IMR-90 (cell line): ENCODE results near the gene GRAMD1B. TPM values are rescaled to one million over a fixed set of nuclear protein-coding genes. Genes with fewer than 3 reads are reported as not detected.

ENCODE experiments used
- ATAC-seq: fragments of 200-7000 bp; cut with Tn5 transposase; 2 replicates; pipeline ENCODE4 v1.9.1; 2020; ENCODE audit warnings: low read depth, mild to moderate bottlenecking, moderate library complexity
- BruUV-seq: library from RNA; stranded (reverse); fragments of 400-500 nt; replicated peaks from 2 replicates; lab custom pipeline; 2021; lab: Mats Ljungman, UMichigan
- CTCF ChIA-PET: fragments of 300-600 bp; formaldehyde crosslinking; extraction: SDS; loops from one replicate; lab custom pipeline; 2021; ENCODE audit warnings: antibody characterized with exemption; lab: Yijun Ruan, JAX
- POLR2A ChIA-PET: fragments of 300-600 bp; sonication (Branson Sonifier 250); formaldehyde crosslinking; loops from one replicate; lab custom pipeline; 2022; ENCODE audit warnings: antibody characterized with exemption; ENCODE audit not compliant: unreplicated experiment; lab: Charles Lee
- DNase-seq: peaks from one replicate; pipeline ENCODE4 v3.0.0; 2013
- H2AFZ ChIP-seq: replicated peaks from 2 replicates; pipeline ENCODE3; 2013; ENCODE audit warnings: low read length, mild to moderate bottlenecking; ENCODE audit not compliant: poor library complexity
- H2AK5ac ChIP-seq: 2 replicates; pipeline ENCODE4 v1.6.1; 2013; ENCODE audit warnings: low read depth, low read length, inconsistent platforms
- H2AK9ac ChIP-seq: replicated peaks from 2 replicates; pipeline ENCODE3; 2013; ENCODE audit warnings: mild to moderate bottlenecking, low read depth, low read length, moderate library complexity; ENCODE audit not compliant: poor library complexity
- H2BK120ac ChIP-seq: 2 replicates; pipeline ENCODE4 v1.6.1; 2013; ENCODE audit warnings: low read depth, low read length, inconsistent platforms
- H2BK15ac ChIP-seq: 3 replicates; pipeline ENCODE4 v1.6.1; 2013; ENCODE audit warnings: low read depth, low read length, inconsistent platforms
- H2BK20ac ChIP-seq: 2 replicates; pipeline ENCODE4 v1.6.1; 2013; ENCODE audit warnings: low read depth, mild to moderate bottlenecking, inconsistent platforms, low read length, moderate library complexity
- H2BK5ac ChIP-seq: 2 replicates; pipeline ENCODE4 v1.6.1; 2013; ENCODE audit warnings: mild to moderate bottlenecking, low read depth, low read length, inconsistent platforms; ENCODE audit not compliant: poor library complexity, severe bottlenecking
- H3K14ac ChIP-seq: replicated peaks from 2 replicates; pipeline ENCODE4 v1.6.1; 2013; ENCODE audit warnings: low read depth, low read length, inconsistent platforms
- H3K18ac ChIP-seq: 2 replicates; pipeline ENCODE4 v1.6.1; 2013; ENCODE audit warnings: low read depth, low read length, control low read depth
- H3K23ac ChIP-seq: 2 replicates; pipeline ENCODE4 v1.6.1; 2013; ENCODE audit warnings: low read depth, low read length, inconsistent platforms
- H3K27ac ChIP-seq: 2 replicates; pipeline ENCODE4 v1.5.1; 2013; ENCODE audit warnings: mild to moderate bottlenecking, control low read depth, low read length; ENCODE audit not compliant: insufficient read depth
- H3K27me3 ChIP-seq: 2 replicates; pipeline ENCODE4 v1.6.1; 2013; ENCODE audit warnings: low read length; ENCODE audit not compliant: control insufficient read depth, insufficient read depth
- H3K36me3 ChIP-seq: 2 replicates; pipeline ENCODE4 v1.6.1; 2013; ENCODE audit warnings: low read length, mixed read lengths; ENCODE audit not compliant: control insufficient read depth, insufficient read depth
- H3K4ac ChIP-seq: 2 replicates; pipeline ENCODE4 v1.6.1; 2013; ENCODE audit warnings: low read depth, low read length, inconsistent platforms
- H3K4me1 ChIP-seq: 2 replicates; pipeline ENCODE4 v1.6.1; 2013; ENCODE audit warnings: low read length, mixed read lengths; ENCODE audit not compliant: control insufficient read depth, insufficient read depth
- H3K4me2 ChIP-seq: 2 replicates; pipeline ENCODE4 v1.6.1; 2013; ENCODE audit warnings: low read depth, mild to moderate bottlenecking, control low read depth, low read length, moderate library complexity
- H3K4me3 ChIP-seq: 2 replicates; pipeline ENCODE4 v1.5.1; 2013; ENCODE audit warnings: low read depth, mild to moderate bottlenecking, control low read depth, low read length, moderate library complexity; ENCODE audit not compliant: insufficient read depth
- H3K56ac ChIP-seq: 2 replicates; pipeline ENCODE4 v1.6.1; 2013; ENCODE audit warnings: low read length, inconsistent platforms; ENCODE audit not compliant: insufficient read depth; ENCODE audit errors: extremely low read depth
- H3K79me1 ChIP-seq, 2 experiments: 2 replicates each; pipeline ENCODE4 v1.6.1; 2013; ENCODE audit warnings: low read length in 2 of 2, inconsistent platforms in 1 of 2, low read depth in 1 of 2
- H3K9ac ChIP-seq: 2 replicates; pipeline ENCODE4 v1.6.1; 2013; ENCODE audit warnings: low read depth, low read length, control low read depth
- H3K9me1 ChIP-seq: 2 replicates; pipeline ENCODE4 v1.6.1; 2013; ENCODE audit warnings: low read length, inconsistent platforms; ENCODE audit not compliant: insufficient read depth
- H3K9me3 ChIP-seq: 2 replicates; pipeline ENCODE4 v1.6.1; 2013; ENCODE audit warnings: low read length; ENCODE audit not compliant: control insufficient read depth, insufficient read depth
- H4K20me1 ChIP-seq: 2 replicates; pipeline ENCODE4 v1.6.1; 2013; ENCODE audit warnings: low read length, inconsistent platforms; ENCODE audit not compliant: insufficient read depth
- H4K5ac ChIP-seq: 2 replicates; pipeline ENCODE4 v1.6.1; 2013; ENCODE audit warnings: mild to moderate bottlenecking, low read depth, low read length, control low read depth
- H4K8ac ChIP-seq, 2 experiments: 2 replicates each; pipeline ENCODE4 v1.6.1; 2013; ENCODE audit warnings: low read depth in 2 of 2, low read length in 2 of 2, control low read depth in 1 of 2, inconsistent platforms in 1 of 2
- H4K91ac ChIP-seq: 2 replicates; pipeline ENCODE4 v1.6.1; 2013; ENCODE audit warnings: low read depth, low read length, inconsistent platforms; ENCODE audit not compliant: insufficient read depth
- BHLHE40 ChIP-seq: fragments of 150-350 bp; IDR thresholded peaks from 2 replicates; pipeline ENCODE4 v1.6.1; 2016; ENCODE audit warnings: mild to moderate bottlenecking, low read depth, low read length
- CEBPB ChIP-seq: IDR thresholded peaks from 2 replicates; pipeline ENCODE4 v1.6.1; 2012; ENCODE audit warnings: low read depth, low read length, improper control_type of control experiment
- CHD1 ChIP-seq: IDR thresholded peaks from 2 replicates; pipeline ENCODE4 v1.6.1; 2012; ENCODE audit warnings: low read depth, low read length, improper control_type of control experiment
- FOS ChIP-seq: fragments of 150-350 bp; IDR thresholded peaks from 2 replicates; pipeline ENCODE4 v1.6.1; 2016; ENCODE audit warnings: low read depth, low read length
- MAZ ChIP-seq: IDR thresholded peaks from 2 replicates; pipeline ENCODE4 v1.6.1; 2012; ENCODE audit warnings: low read depth, mild to moderate bottlenecking, low read length, improper control_type of control experiment, moderate library complexity, borderline replicate concordance
- MXI1 ChIP-seq: IDR thresholded peaks from 2 replicates; pipeline ENCODE4 v1.6.1; 2012; ENCODE audit warnings: low read depth, mild to moderate bottlenecking, low read length, moderate library complexity, borderline replicate concordance
- NFE2L2 ChIP-seq: fragments of 150-350 bp; IDR thresholded peaks from 2 replicates; pipeline ENCODE4 v1.6.1; 2016; ENCODE audit warnings: low read depth, mild to moderate bottlenecking, low read length
- POLR2A ChIP-seq: IDR thresholded peaks from 2 replicates; pipeline ENCODE4 v1.6.1; 2012; ENCODE audit warnings: mild to moderate bottlenecking, low read depth, low read length
- RAD21 ChIP-seq: IDR thresholded peaks from 2 replicates; pipeline ENCODE4 v1.6.1; 2012; ENCODE audit warnings: low read length, improper control_type of control experiment
- RCOR1 ChIP-seq: IDR thresholded peaks from 2 replicates; pipeline ENCODE4 v1.6.1; 2012; ENCODE audit warnings: mild to moderate bottlenecking, low read length, improper control_type of control experiment; ENCODE audit not compliant: insufficient replicate concordance
- RFX5 ChIP-seq: IDR thresholded peaks from 2 replicates; pipeline ENCODE4 v1.8.0; 2012; ENCODE audit warnings: low read depth, mild to moderate bottlenecking, low read length, moderate library complexity
- SMC3 ChIP-seq: fragments of 150-350 bp; IDR thresholded peaks from 2 replicates; pipeline ENCODE4 v1.6.1; 2016; ENCODE audit warnings: low read depth, mild to moderate bottlenecking, antibody characterized with exemption, low read length, moderate library complexity
- WGBS, 2 experiments: methylation state at CpG; one replicate each; pipeline versions ENCODE4 v1.1.5 to v1.1.7; 2013; ENCODE audit warnings: missing lambda C conversion rate in 2 of 2; ENCODE audit not compliant: insufficient read length in 1 of 2; ENCODE audit errors: extremely low coverage in 2 of 2; 5-methylcytosine and 5-hydroxymethylcytosine counted together
- dilution Hi-C: fragments of 300-500 bp; cut with HindIII; formaldehyde crosslinking; loops from one replicate; pipeline ENCODE4 v1.14.3; 2018; ENCODE audit warnings: low sequenced_read_pairs; ENCODE audit not compliant: unreplicated experiment
- in situ Hi-C: fragments of 300-500 bp; cut with MboI; formaldehyde crosslinking; loops from 3 replicates; pipeline ENCODE4 v1.14.3; 2019; ENCODE audit warnings: low sequenced_read_pairs, inconsistent platforms, mixed read lengths
- intact Hi-C: fragments of 100-400 bp; cut with micrococcal nuclease; formaldehyde crosslinking; loops from 2 replicates; pipeline ENCODE4 v1.10.0; 2022
- polyA plus RNA-seq, 3 experiments: library from polyadenylated mRNA; depleted of rRNA; stranded (reverse); fragments of >200 nt; gene quantifications; 2 replicates each; pipeline ENCODE4 v1.2.3, GENCODE V29; 2012; ENCODE audit warnings: low replicate concordance in 1 of 3
- total RNA-seq: library from RNA; depleted of rRNA; stranded (reverse); fragments of >200 nt; gene quantifications from 2 replicates; pipeline ENCODE4 v1.2.3, GENCODE V29; 2012
- TF ChIP-seq, protein P1 (sequence below): fragments of 150-350 bp; IDR thresholded peaks from 2 replicates; pipeline ENCODE4 v1.6.1; 2016; ENCODE audit warnings: low read depth, mild to moderate bottlenecking, low read length, moderate library complexity, borderline replicate concordance
- TF ChIP-seq, protein P2 (sequence below): fragments of 150-350 bp; IDR thresholded peaks from 2 replicates; pipeline ENCODE4 v1.6.1; 2017; ENCODE audit warnings: mild to moderate bottlenecking, antibody characterized with exemption, low read length, low read depth
- TF ChIP-seq, protein P3 (sequence below): conservative IDR thresholded peaks from 2 replicates; pipeline ENCODE4 v1.5.1; 2012; ENCODE audit warnings: mild to moderate bottlenecking, low read depth, low read length, improper control_type of control experiment

Gene GRAMD1B
- total and polyA plus RNA-seq, 2 of the 4 experiments (the other 2 are of a cell fraction), result 7.1 to 7.2 TPM

DNA sequence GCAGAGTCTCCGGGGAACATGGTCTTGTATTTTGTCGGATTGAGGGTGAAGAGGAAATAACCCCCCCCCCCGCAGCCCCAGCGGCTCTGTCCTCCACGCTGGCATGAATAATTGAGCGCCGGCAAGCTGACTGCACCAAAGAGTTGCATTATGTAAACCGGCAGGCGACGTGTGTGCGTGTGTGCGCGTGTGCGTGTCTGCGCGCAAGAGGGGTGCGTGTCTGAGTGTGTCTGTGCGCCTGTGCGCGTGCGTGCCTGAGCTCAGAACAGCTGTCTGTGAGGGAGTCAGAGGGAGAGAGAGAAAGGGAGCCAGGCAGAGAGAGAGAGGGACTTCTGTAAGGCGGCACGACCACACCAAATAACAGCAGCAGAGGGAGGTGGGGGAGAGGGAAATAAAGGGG is 129.9 kb downstream of the GRAMD1B start:
- no TSS peak for BruUV-seq
- Histone ChIP-seq H3K4ac (no peak overlapping the region), H3K14ac (0 out of 2 replicates have a peak overlapping the region, but pooled peaks have one; percentile 12), H3K23ac (peak overlapping the region; percentile 41; the same call in 1 of the 2 replicates), H2AK5ac (no peak overlapping the region), H4K20me1 (no peaks in the 10 kb centered on the region), H2AFZ (peak overlapping the region; percentile 83), H3K36me3 (no peaks in the 10 kb centered on the region), H2AK9ac (no peak overlapping the region), H4K91ac (peak overlapping the region; percentile 16; the same call in 1 of the 2 replicates), H2BK5ac (peak overlapping the region; percentile 11), H2BK15ac (no peak overlapping the region), H3K18ac (0 out of 2 replicates have a peak overlapping the region, but pooled peaks have one; percentile 28), H3K4me3 (peak overlapping the region; percentile 31), H4K8ac (peak overlapping the region; percentile 54 to 62; a peak in 2 of 4 replicates), H3K9ac (0 out of 2 replicates have a peak overlapping the region, but pooled peaks have one; percentile 27), H3K27me3 (no peaks in the 10 kb centered on the region), H3K79me1 (peaks cover 4 to 9% of the 10 kb centered on the region in 2 experiments; a peak in 2 of 4 replicates), H3K56ac (no peak overlapping the region), H3K9me3 (no peaks in the 10 kb centered on the region), H3K4me2 (peak overlapping the region; percentile 75), H2BK120ac (no peak overlapping the region), H2BK20ac (no peak overlapping the region), H4K5ac (peak overlapping the region; percentile 56; the same call in 1 of the 2 replicates), H3K4me1 (peaks cover 13% of the 10 kb centered on the region), H3K27ac (peak overlapping the region; percentile 50), H3K9me1 (no peaks in the 10 kb centered on the region)
- WGBS, 2 experiments, result 0% methylated on average over 13 of the region's 23 CpGs; no CpG with 5 or more reads in 1 of the 2 experiments
- dilution Hi-C loops (no loop called here), intact Hi-C loops (no loop called here), in situ Hi-C loops (no loop called here)
- peak; percentile 88 for ATAC-seq
- ChIA-PET POLR2A (interaction anchor here (0.6 kb wide), 2 partner anchors 40 to 665 kb away, joined by 13 read pairs; no protein-coding TSS in a partner anchor), CTCF (interaction anchor here (0.7 to 1.9 kb wide), 6 partner anchors 13 to 155 kb away, joined by 3 to 10 read pairs (median 4); no protein-coding TSS in a partner anchor)
- peak; percentile 88 for DNase-seq
- TF ChIP-seq MXI1, result 0 out of 2 replicates have a peak, but pooled peaks have one; percentile 32
- peak; percentile 40; the same call in 1 of the 2 replicates for TF ChIP-seq CEBPB
- TF ChIP-seq RCOR1, result no peak
- TF ChIP-seq, protein P1, sequence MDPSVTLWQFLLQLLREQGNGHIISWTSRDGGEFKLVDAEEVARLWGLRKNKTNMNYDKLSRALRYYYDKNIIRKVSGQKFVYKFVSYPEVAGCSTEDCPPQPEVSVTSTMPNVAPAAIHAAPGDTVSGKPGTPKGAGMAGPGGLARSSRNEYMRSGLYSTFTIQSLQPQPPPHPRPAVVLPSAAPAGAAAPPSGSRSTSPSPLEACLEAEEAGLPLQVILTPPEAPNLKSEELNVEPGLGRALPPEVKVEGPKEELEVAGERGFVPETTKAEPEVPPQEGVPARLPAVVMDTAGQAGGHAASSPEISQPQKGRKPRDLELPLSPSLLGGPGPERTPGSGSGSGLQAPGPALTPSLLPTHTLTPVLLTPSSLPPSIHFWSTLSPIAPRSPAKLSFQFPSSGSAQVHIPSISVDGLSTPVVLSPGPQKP, result no peak
- no peak for TF ChIP-seq CHD1
- TF ChIP-seq POLR2A, result no peak
- TF ChIP-seq SMC3, result no peak
- TF ChIP-seq BHLHE40, result peak; percentile 71; the same call in 1 of the 2 replicates
- TF ChIP-seq FOS, result 0 out of 2 replicates have a peak, but pooled peaks have one; percentile 22
- TF ChIP-seq, protein P2, sequence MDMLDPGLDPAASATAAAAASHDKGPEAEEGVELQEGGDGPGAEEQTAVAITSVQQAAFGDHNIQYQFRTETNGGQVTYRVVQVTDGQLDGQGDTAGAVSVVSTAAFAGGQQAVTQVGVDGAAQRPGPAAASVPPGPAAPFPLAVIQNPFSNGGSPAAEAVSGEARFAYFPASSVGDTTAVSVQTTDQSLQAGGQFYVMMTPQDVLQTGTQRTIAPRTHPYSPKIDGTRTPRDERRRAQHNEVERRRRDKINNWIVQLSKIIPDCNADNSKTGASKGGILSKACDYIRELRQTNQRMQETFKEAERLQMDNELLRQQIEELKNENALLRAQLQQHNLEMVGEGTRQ, result no peak
- TF ChIP-seq, protein P3, sequence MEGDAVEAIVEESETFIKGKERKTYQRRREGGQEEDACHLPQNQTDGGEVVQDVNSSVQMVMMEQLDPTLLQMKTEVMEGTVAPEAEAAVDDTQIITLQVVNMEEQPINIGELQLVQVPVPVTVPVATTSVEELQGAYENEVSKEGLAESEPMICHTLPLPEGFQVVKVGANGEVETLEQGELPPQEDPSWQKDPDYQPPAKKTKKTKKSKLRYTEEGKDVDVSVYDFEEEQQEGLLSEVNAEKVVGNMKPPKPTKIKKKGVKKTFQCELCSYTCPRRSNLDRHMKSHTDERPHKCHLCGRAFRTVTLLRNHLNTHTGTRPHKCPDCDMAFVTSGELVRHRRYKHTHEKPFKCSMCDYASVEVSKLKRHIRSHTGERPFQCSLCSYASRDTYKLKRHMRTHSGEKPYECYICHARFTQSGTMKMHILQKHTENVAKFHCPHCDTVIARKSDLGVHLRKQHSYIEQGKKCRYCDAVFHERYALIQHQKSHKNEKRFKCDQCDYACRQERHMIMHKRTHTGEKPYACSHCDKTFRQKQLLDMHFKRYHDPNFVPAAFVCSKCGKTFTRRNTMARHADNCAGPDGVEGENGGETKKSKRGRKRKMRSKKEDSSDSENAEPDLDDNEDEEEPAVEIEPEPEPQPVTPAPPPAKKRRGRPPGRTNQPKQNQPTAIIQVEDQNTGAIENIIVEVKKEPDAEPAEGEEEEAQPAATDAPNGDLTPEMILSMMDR, result no peak
- no peak for TF ChIP-seq RFX5
- TF ChIP-seq MAZ, result peak; percentile 44; the same call in 1 of the 2 replicates
- TF ChIP-seq NFE2L2, result no peak
- no peak for TF ChIP-seq RAD21
